Epithelial cell of proximal tubule (primary cell): Measurements from ENCODE around the gene SOBP. TPM values are rescaled to one million over a fixed set of nuclear protein-coding genes. Genes with fewer than 3 reads are reported as not detected.
"Not testable (repeated sequence)": the region's sequence is repeated elsewhere in the genome, so short reads cannot be mapped to it uniquely, and the experiment has no call there.

Source experiments
- DNase-seq: peaks from one replicate; pipeline ENCODE4 v3.0.0-alpha.2; 2011; ENCODE audit warnings: low read depth
- H3K4me3 ChIP-seq: 2 replicates; pipeline ENCODE4 v1.5.1; 2011; ENCODE audit warnings: low read depth, mild to moderate bottlenecking, low read length
- total RNA-seq: library from RNA; depleted of rRNA; stranded (reverse); fragments of >200 nt; gene quantifications from 2 replicates; pipeline ENCODE4 v1.2.3, GENCODE V29; 2015
- TF ChIP-seq, protein P1 (sequence below): conservative IDR thresholded peaks from 2 replicates; pipeline ENCODE4 v1.5.1; 2012; ENCODE audit warnings: low read depth, mild to moderate bottlenecking, low read length

Gene SOBP
- total RNA-seq, 1 donor from 2014 or later = 2.5 TPM

DNA sequence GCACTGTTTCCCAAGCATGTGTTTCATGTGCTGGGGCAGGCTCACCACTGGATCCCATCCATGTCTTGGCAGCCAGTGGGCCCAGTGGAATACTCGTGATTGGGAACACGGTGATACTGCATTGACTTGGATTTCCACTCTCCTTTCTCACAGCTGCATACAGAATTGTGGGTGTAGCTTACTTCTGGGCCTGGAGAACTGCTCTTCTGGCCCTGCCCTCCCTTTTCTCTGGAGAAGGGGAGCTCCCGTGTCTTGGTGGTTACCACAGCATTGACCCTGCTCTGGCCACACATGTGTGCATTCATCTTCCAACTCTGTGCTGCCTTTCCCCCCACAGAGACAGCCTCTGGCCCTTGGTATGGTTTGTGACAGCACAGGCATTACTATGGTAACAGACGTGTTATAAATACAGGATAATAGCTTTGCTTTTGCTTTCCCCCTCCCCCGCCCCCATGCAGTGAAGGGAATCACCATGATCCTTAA, 21.6 kb downstream of the SOBP start:
- DNase-seq = no peak
- no peak overlapping the region for H3K4me3 ChIP-seq
- TF ChIP-seq, protein P1, sequence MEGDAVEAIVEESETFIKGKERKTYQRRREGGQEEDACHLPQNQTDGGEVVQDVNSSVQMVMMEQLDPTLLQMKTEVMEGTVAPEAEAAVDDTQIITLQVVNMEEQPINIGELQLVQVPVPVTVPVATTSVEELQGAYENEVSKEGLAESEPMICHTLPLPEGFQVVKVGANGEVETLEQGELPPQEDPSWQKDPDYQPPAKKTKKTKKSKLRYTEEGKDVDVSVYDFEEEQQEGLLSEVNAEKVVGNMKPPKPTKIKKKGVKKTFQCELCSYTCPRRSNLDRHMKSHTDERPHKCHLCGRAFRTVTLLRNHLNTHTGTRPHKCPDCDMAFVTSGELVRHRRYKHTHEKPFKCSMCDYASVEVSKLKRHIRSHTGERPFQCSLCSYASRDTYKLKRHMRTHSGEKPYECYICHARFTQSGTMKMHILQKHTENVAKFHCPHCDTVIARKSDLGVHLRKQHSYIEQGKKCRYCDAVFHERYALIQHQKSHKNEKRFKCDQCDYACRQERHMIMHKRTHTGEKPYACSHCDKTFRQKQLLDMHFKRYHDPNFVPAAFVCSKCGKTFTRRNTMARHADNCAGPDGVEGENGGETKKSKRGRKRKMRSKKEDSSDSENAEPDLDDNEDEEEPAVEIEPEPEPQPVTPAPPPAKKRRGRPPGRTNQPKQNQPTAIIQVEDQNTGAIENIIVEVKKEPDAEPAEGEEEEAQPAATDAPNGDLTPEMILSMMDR = no peak

DNA sequence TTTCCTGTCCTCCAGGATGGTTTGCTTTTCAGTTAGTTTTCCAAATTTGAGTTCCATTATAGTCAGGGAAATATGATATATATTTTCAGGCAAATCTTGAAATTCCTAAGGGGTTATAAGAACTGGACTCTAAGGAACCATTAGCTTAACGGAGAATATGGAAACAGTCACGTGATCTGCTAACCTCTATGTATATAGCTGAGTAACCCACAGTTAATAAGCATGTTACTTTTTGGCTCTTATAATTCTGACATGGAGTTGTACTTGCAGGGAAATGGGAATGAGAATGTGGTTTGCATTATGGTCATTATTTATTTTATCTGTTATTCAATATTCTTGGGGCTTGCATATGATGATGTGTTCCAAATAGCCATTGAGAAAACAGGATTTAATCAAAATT, 23.3 kb downstream of the SOBP start:
- no peak for DNase-seq
- H3K4me3 ChIP-seq = no peak overlapping the region

DNA sequence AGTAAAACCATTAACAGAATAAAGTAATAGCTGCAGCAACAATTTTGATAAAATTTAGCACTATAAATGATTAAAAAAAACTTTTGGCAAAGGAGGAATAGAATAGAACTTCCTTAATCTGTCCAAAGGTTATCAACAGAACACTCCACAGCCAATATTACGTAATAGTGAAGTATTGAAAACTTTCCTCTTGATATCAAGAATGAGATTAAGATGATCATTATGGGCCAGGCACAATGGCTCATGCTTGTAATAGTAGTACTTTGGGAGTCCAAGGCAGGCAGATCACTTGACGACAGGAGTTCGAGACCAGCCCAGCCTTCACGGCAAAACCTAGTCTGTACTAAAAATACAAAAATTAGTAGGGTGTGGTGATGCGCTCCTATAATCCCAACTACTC, 26.0 kb downstream of the SOBP start:
- H3K4me3 ChIP-seq = no peak overlapping the region
- TF ChIP-seq, protein P1 = no peak
- DNase-seq = no peak

More for the DNA sequence above, 23.3 kb downstream of the SOBP start:
- TF ChIP-seq, protein P1 = no peak

DNA sequence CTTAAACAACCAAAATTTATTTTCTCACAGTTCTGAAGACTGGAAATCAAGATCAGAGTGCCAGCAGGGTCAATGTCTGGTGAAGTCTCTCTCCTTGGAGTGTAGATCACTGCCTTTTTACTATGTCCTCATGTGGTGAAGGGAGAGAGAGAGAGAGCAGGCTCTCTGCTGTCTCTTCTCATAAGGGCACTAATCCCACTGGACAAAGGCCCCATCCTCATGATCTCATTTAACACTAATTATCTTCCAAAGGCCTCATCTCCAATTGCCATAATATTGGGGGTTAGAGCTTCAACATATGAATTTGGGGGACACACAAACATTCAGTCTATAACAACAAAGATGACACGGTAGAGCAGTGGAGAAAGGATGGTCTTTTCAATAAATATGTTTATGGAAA, 27.4 kb downstream of the SOBP start:
- TF ChIP-seq, protein P1 = no peak
- no peak for DNase-seq
- H3K4me3 ChIP-seq = no peak overlapping the region

DNA sequence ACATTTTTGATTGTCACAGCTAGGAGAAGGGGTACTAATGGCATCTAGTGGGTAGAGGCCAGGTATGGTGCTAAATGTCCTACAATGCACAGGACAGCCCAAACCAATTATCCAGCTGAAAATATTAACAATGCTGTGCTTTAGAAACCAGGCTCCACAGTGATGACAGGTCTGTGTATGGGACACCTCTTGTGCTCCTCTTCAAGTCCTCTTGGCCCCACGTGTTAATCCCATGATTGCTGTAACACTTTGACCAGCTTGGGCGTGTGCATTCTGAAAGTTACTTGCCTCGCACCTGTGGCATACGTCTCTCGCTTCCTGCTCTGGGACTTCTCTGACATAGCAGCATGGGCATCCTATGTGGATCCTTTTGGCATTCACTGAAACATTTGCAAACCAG, 29.3 kb downstream of the SOBP start:
- not testable (repeated sequence) for DNase-seq, H3K4me3 ChIP-seq

DNA sequence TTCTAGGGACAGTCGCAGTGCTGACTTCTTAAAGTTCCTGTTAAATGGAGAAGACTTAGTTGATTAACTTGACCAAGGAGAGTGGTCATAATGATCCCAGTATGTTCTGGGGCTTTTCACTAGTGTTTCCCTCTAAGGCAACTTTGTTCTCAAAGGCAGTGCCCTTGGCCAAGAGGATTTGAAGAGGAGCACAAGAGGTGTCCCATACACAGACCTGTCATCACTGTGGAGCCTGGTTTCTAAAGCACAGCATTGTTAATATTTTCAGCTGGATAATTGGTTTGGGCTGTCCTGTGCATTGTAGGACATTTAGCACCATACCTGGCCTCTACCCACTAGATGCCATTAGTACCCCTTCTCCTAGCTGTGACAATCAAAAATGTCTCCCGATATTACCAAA, 30.8 kb downstream of the SOBP start:
- DNase-seq = not testable (repeated sequence)

DNA sequence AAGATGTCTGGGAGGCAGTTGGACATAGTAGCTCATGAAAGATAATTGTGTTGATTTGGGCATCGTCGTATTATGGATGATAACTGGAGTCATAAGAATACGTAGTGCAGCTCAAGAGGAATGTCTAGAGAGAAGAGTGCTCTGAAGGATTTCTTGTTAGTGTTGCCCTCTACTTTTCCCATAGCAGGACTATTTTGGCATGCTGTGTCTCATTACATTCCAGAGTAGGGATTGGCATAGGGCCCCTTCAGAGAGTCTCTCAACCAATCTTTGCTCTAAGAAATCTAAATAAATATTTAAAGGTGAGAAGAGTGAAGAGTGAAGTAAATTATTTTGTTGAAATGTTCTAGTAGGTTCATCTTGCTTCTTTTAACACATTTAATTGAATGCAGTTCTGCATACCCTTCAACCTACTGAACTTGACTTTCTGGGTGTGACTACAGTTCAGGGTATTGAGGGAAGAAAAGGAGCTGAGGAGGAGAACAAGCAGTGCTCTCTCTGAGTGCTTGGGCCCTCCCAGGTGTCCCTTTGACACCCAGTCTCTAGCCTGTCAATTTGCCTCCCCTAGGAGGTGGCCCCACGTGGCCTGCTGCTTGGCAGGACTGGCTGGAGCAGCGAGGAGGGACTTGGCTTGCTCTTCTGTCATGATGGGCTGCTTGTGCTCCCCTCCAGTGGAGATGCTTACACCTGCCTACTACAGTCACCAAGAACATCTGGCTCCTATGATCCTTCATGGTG, 33.3 kb downstream of the SOBP start:
- H3K4me3 ChIP-seq = no peak overlapping the region
- DNase-seq = no peak

More for the DNA sequence above, 30.8 kb downstream of the SOBP start:
- H3K4me3 ChIP-seq = not testable (repeated sequence)

DNA sequence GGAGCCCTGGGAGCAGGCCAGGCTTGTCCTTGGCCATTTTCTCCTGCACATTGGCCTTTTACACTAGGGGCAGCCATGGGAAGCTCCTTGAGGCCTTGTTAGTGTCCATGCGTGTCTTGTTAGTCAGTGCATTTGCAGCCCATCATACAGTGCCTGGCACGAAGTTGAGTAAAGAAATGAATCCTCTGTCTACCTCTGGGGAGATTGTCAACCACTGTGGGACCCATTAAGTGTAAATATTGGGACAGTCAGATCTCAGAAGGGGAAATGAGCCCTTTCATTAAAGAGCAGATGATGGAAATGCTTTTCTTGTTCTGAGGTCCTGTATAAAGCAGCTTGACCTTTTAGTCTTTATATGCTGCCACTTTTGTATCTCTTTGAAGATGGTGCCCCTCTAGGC, 33.9 kb downstream of the SOBP start:
- TF ChIP-seq, protein P1 = no peak
- DNase-seq = no peak

More for the DNA sequence above, 33.3 kb downstream of the SOBP start:
- TF ChIP-seq, protein P1 = no peak

More for the DNA sequence above, 33.9 kb downstream of the SOBP start:
- no peak overlapping the region for H3K4me3 ChIP-seq
